LNCAP (cell line): ENCODE data around the gene EFEMP2.

Source experiments
- CTCF ChIP-seq: fragments of 450-650 bp; IDR thresholded peaks from 2 replicates; pipeline ENCODE4 v1.5.1; 2017; ENCODE audit warnings: mild to moderate bottlenecking

The EFEMP2 gene

GRCh38 chr11:65885808-65886536 lies 13.4 kb upstream of the EFEMP2 start:
- no peak for TF ChIP-seq CTCF

GRCh38 chr11:65885231-65885630 lies 12.6 kb upstream of the EFEMP2 start:
- no peak for TF ChIP-seq CTCF

GRCh38 chr11:65884716-65885092 lies 12.1 kb upstream of the EFEMP2 start:
- TF ChIP-seq CTCF = peak; percentile 100

- no peak for TF ChIP-seq CTCF
These were observed 11.5 kb upstream of the EFEMP2 start for GRCh38 chr11:65883786-65884715.

GRCh38 chr11:65883058-65883761 lies 10.6 kb upstream of the EFEMP2 start:
- no peak for TF ChIP-seq CTCF

- TF ChIP-seq CTCF = no peak
These were observed 9.8 kb upstream of the EFEMP2 start for GRCh38 chr11:65882120-65883057.
